Nephron progenitor cell (in vitro differentiated cells): ENCODE measurements around the gene BEST1.

Experiments used
- DNase-seq: peaks from one replicate; pipeline ENCODE4 v3.0.0; 2021
- H3K27ac Mint-ChIP-seq: 2 replicates; pipeline ENCODE4 v1.8.0; 2021; ENCODE audit warnings: mild to moderate bottlenecking, moderate library complexity, mixed read lengths
- H3K27me3 Mint-ChIP-seq: 2 replicates; pipeline ENCODE4 v1.8.0; 2021; ENCODE audit warnings: mild to moderate bottlenecking, low read depth, mixed read lengths; ENCODE audit not compliant: poor library complexity
- H3K36me3 Mint-ChIP-seq: 2 replicates; pipeline ENCODE4 v1.8.0; 2021; ENCODE audit warnings: low read depth, mixed read lengths
- H3K4me1 Mint-ChIP-seq: 2 replicates; pipeline ENCODE4 v1.8.0; 2021; ENCODE audit warnings: mixed read lengths
- H3K4me3 Mint-ChIP-seq: 2 replicates; pipeline ENCODE4 v1.8.0; 2021; ENCODE audit warnings: mild to moderate bottlenecking, moderate library complexity, mixed read lengths
- H3K9me3 Mint-ChIP-seq: 2 replicates; pipeline ENCODE4 v1.8.0; 2021; ENCODE audit warnings: mild to moderate bottlenecking, moderate library complexity, mixed read lengths
- CTCF ChIP-seq: fragments of 200-600 bp; sonication (generic); IDR thresholded peaks from 2 replicates; pipeline ENCODE4 v1.5.0; 2021; ENCODE audit warnings: antibody characterized with exemption

BEST1 gene

GRCh38 chr11:61946894-61947293 lies 3.3 kb upstream of the BEST1 start:
- no peak for TF ChIP-seq CTCF
- H3K27ac Mint-ChIP-seq, result no peak overlapping the region
- H3K4me1 Mint-ChIP-seq, result peaks cover 21% of the 10 kb centered on the region
- DNase-seq, result no peak
- H3K27me3 Mint-ChIP-seq, result peaks cover 44% of the 10 kb centered on the region
- H3K4me3 Mint-ChIP-seq, result no peak overlapping the region
- no peaks in the 10 kb centered on the region for H3K36me3 Mint-ChIP-seq
- no peaks in the 10 kb centered on the region for H3K9me3 Mint-ChIP-seq

- DNase-seq, result peak; percentile 84
- Mint-ChIP-seq H3K4me1 (peaks cover 21% of the 10 kb centered on the region), H3K27ac (no peak overlapping the region), H3K9me3 (no peaks in the 10 kb centered on the region), H3K27me3 (peaks cover 40% of the 10 kb centered on the region), H3K36me3 (no peaks in the 10 kb centered on the region), H3K4me3 (no peak overlapping the region)
- TF ChIP-seq CTCF, result peak; percentile 89
These were observed 2.5 kb upstream of the BEST1 start for GRCh38 chr11:61947486-61948210.

DNA sequence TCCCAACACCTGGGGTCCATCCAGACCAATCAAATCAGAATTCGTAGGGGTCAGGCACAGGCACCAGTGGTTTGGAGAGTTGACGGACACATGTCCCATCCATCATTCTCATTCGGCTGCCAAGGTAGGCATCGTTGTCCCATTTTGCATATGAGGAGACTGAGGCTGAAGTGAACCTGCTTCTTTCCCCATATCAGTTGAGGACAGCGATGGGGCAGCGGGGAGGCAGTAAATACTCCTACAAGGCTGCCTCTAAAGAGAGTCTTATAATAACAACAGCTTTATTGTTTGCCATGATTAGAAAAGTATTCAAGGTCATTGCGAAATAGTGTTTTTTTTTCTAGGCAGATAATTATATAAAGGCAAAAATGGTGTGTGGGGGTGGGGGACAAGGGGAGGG lies 1.6 kb upstream of the BEST1 start:
- Mint-ChIP-seq H3K36me3 (no peaks in the 10 kb centered on the region), H3K27me3 (peaks cover 32% of the 10 kb centered on the region), H3K27ac (no peak overlapping the region), H3K4me3 (no peak overlapping the region), H3K9me3 (no peaks in the 10 kb centered on the region), H3K4me1 (peaks cover 21% of the 10 kb centered on the region)
- DNase-seq, result no peak
- no peak for TF ChIP-seq CTCF

- no peaks in the 10 kb centered on the region for H3K36me3 Mint-ChIP-seq
- no peak overlapping the region for H3K4me3 Mint-ChIP-seq
- H3K27ac Mint-ChIP-seq, result no peak overlapping the region
- peaks cover 21% of the 10 kb centered on the region for H3K4me1 Mint-ChIP-seq
- TF ChIP-seq CTCF, result no peak
- peaks cover 32% of the 10 kb centered on the region for H3K27me3 Mint-ChIP-seq
- H3K9me3 Mint-ChIP-seq, result no peaks in the 10 kb centered on the region
- peak; percentile 40 for DNase-seq
These were observed 749 bp upstream of the BEST1 start for GRCh38 chr11:61949169-61950034.

- Mint-ChIP-seq H3K27ac (no peak overlapping the region), H3K27me3 (peaks cover 37% of the 10 kb centered on the region), H3K9me3 (no peaks in the 10 kb centered on the region), H3K4me1 (peaks cover 21% of the 10 kb centered on the region), H3K4me3 (no peak overlapping the region), H3K36me3 (no peaks in the 10 kb centered on the region)
- no peak for TF ChIP-seq CTCF
- no peak for DNase-seq
These were observed 1.5 kb downstream of the BEST1 start for GRCh38 chr11:61951484-61952135.
